Measurements from ENCODE around the gene SLC39A9.
A peak's percentile ranks its signal among the peaks of the same experiment; 100 is the strongest.

SLC39A9 gene

GRCh38 chr14:69430306-69430939, 31.9 kb downstream of the SLC39A9 start:
- no peak overlapping the region for H3K4me3 ChIP-seq (ENCODE audit: low read depth, low read length)
- no peak for TF ChIP-seq CTCF (IDR thresholded peaks at IDR 0.05; ENCODE audit: insufficient read depth, low read depth, low read length, missing control alignments)
- no peak for DNase-seq (ENCODE audit: low read depth)

GRCh38 chr14:69432364-69432763, 33.9 kb downstream of the SLC39A9 start:
- no peak overlapping the region for H3K4me3 ChIP-seq (ENCODE audit: low read depth, low read length)
- no peak for DNase-seq (ENCODE audit: low read depth)
- no peak for TF ChIP-seq CTCF (IDR thresholded peaks at IDR 0.05; ENCODE audit: insufficient read depth, low read depth, low read length, missing control alignments)

- TF ChIP-seq CTCF (IDR thresholded peaks at IDR 0.05; ENCODE audit: insufficient read depth, low read depth, low read length, missing control alignments) = no peak
- H3K4me3 ChIP-seq (ENCODE audit: low read depth, low read length) = no peak overlapping the region
- no peak for DNase-seq (ENCODE audit: low read depth)
These were observed 41.2 kb downstream of the SLC39A9 start for GRCh38 chr14:69439521-69440270.

DNA sequence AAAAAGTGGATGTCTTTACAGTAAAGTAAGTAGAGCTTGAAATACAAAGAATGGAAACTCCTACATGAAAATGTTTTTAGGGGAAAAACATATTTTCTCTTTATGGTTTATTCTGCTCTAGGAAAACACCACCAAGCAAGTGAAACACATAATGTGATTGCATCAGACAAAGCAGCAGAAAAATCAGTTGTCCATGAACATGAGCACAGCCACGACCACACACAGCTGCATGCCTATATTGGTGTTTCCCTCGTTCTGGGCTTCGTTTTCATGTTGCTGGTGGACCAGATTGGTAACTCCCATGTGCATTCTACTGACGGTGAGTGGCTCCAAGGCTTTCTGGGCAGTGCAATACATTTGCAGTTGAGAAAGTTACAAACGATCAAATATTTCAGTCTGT, 43.5 kb downstream of the SLC39A9 start:
- peak overlapping the region; percentile 25 for H3K4me3 ChIP-seq (ENCODE audit: low read depth, low read length)
- no peak for TF ChIP-seq CTCF (IDR thresholded peaks at IDR 0.05; ENCODE audit: insufficient read depth, low read depth, low read length, missing control alignments)

DNA sequence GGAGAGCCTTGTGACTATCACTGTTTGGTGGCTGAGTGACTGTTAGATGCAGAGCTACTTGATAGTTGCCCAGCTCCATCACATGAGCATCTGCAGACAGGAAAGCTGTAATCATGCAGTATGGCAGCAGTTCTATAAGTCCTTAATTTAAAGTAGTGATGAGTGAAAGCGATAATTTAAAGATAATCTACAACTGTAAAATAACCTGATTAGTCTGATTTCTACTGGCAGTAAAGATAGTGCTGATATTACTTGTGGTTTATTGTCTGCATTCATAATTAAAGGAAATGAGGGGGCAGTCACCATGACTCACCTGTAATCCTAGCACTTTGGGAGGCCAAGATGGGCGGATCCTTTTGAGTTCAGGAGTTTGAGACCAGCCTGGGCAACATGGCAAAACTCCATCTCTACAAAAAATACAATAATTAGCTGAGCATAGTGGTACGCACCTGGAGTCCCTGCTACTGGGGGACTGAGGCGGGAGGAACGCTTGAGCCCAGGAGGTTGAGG, 44.9 kb downstream of the SLC39A9 start:
- no peak overlapping the region for H3K4me3 ChIP-seq (ENCODE audit: low read depth, low read length)
- no peak for TF ChIP-seq CTCF (IDR thresholded peaks at IDR 0.05; ENCODE audit: insufficient read depth, low read depth, low read length, missing control alignments)
- no peak for DNase-seq (ENCODE audit: low read depth)

More for the DNA sequence above, 43.5 kb downstream of the SLC39A9 start:
- peak; percentile 67 for DNase-seq (ENCODE audit: low read depth)

DNA sequence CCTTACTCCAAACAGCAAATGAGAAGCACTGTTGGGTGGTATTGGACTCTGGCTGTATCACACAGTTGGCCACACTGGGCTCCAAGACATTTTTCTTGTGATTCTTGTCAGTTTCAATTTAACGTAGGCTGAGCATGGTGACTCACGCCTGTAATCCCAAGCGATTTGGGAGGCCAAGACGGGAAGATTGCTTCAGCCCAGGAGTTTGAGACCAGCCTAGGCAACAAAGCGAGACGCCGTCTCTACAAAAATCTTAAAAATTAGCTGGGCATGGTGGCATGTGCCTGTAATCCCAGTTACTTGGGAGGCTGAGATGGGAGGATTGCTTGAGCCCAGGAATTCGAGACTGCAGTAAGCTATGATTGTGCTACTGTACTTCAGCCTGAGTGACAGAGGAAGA, 50.7 kb downstream of the SLC39A9 start:
- no peak for TF ChIP-seq CTCF (IDR thresholded peaks at IDR 0.05; ENCODE audit: insufficient read depth, low read depth, low read length, missing control alignments)
- no peak for DNase-seq (ENCODE audit: low read depth)
- no peak overlapping the region for H3K4me3 ChIP-seq (ENCODE audit: low read depth, low read length)

Data from GM12865 (cell line).